HEK293 (cell line): ENCODE results near the gene TMEM150C.

ENCODE experiments used
- CTCF ChIA-PET: fragments of 350-600 bp; formaldehyde crosslinking; extraction: SDS; loops from one replicate; lab custom pipeline; 2021; ENCODE audit warnings: antibody characterized with exemption; lab: Yijun Ruan, JAX
- POLR2A ChIA-PET: fragments of 300-600 bp; formaldehyde crosslinking; extraction: SDS; loops from one replicate; lab custom pipeline; 2020; ENCODE audit warnings: antibody characterized with exemption, inconsistent platforms; lab: Yijun Ruan, JAX
- H3K27ac ChIP-seq: fragments of 200-500 bp; sonication (Bioruptor generic); 2 replicates; pipeline ENCODE4 v1.5.1; 2014; ENCODE audit warnings: low read depth, low read length, control low read depth, inconsistent platforms; ENCODE audit errors: extremely low read depth
- H3K36me3 ChIP-seq, 2 experiments: fragments of 200-500 bp in 1 of 2; sonication (Bioruptor generic) in 1 of 2; 1 replicate in 1 of 2; 2 replicates in 1 of 2; pipeline ENCODE4 v1.5.1; 2014 to 2017; ENCODE audit warnings: inconsistent platforms in 2 of 2, low read length in 2 of 2; ENCODE audit not compliant: control insufficient read depth in 2 of 2, insufficient read depth in 1 of 2
- H3K4me1 ChIP-seq: fragments of 200-500 bp; sonication (Bioruptor generic); 2 replicates; pipeline ENCODE4 v1.5.1; 2014; ENCODE audit warnings: mild to moderate bottlenecking, low read length, inconsistent platforms; ENCODE audit not compliant: control insufficient read depth, insufficient read depth
- H3K4me3 ChIP-seq: 2 replicates; pipeline ENCODE4 v1.5.1; 2011; ENCODE audit warnings: low read depth, mild to moderate bottlenecking, control low read depth, low read length, moderate library complexity
- H3K9me3 ChIP-seq: fragments of 200-500 bp; sonication (Bioruptor generic); 2 replicates; pipeline ENCODE4 v1.5.1; 2014; ENCODE audit warnings: low read depth, low read length, inconsistent platforms; ENCODE audit not compliant: control insufficient read depth, insufficient read depth
- EGR2 ChIP-seq: fragments of 450-650 bp; formaldehyde crosslinking; IDR thresholded peaks from 2 replicates; pipeline ENCODE4 v1.5.1; 2016; ENCODE audit warnings: low read depth, missing biosample characterization, missing genetic modification characterization
- HOXA7 ChIP-seq: sonication (generic); formaldehyde crosslinking; IDR thresholded peaks from 2 replicates; pipeline ENCODE4 v1.8.1; 2022; ENCODE audit warnings: missing genetic modification reagents, borderline replicate concordance
- KLF16 ChIP-seq: fragments of 450-650 bp; formaldehyde crosslinking; IDR thresholded peaks from 2 replicates; pipeline ENCODE4 v1.5.1; 2017; ENCODE audit warnings: missing biosample characterization, missing genetic modification characterization
- TRIM28 ChIP-seq: IDR thresholded peaks from 2 replicates; pipeline ENCODE4 v1.6.1; 2011; ENCODE audit warnings: low read length, control low read depth, borderline replicate concordance
- ZBTB8A ChIP-seq: fragments of 450-650 bp; formaldehyde crosslinking; IDR thresholded peaks from 2 replicates; pipeline ENCODE4 v1.5.1; 2016; ENCODE audit warnings: missing biosample characterization, missing genetic modification characterization
- ZFP3 ChIP-seq: fragments of 450-650 bp; formaldehyde crosslinking; IDR thresholded peaks from 2 replicates; pipeline ENCODE4 v1.5.1; 2016; ENCODE audit warnings: low read depth, missing biosample characterization, missing genetic modification characterization
- ZFP37 ChIP-seq: fragments of 450-650 bp; formaldehyde crosslinking; IDR thresholded peaks from 2 replicates; pipeline ENCODE4 v1.5.1; 2016; ENCODE audit warnings: missing biosample characterization, missing genetic modification characterization
- ZFP69B ChIP-seq: fragments of 450-650 bp; formaldehyde crosslinking; IDR thresholded peaks from 2 replicates; pipeline ENCODE4 v1.5.1; 2016; ENCODE audit warnings: missing biosample characterization, missing genetic modification characterization
- ZNF140 ChIP-seq: fragments of 450-650 bp; formaldehyde crosslinking; IDR thresholded peaks from 2 replicates; pipeline ENCODE4 v1.5.1; 2016; ENCODE audit warnings: missing biosample characterization, missing genetic modification characterization
- ZNF335 ChIP-seq: fragments of 450-650 bp; formaldehyde crosslinking; conservative IDR thresholded peaks from 2 replicates; pipeline ENCODE4 v1.5.1; 2016; ENCODE audit warnings: missing biosample characterization, missing genetic modification characterization
- ZNF341 ChIP-seq: fragments of 450-650 bp; formaldehyde crosslinking; IDR thresholded peaks from 2 replicates; pipeline ENCODE4; 2016; ENCODE audit warnings: low read depth, missing biosample characterization, missing genetic modification characterization
- ZNF350 ChIP-seq: fragments of 450-650 bp; formaldehyde crosslinking; IDR thresholded peaks from 2 replicates; pipeline ENCODE4 v1.5.0; 2017; ENCODE audit warnings: missing biosample characterization, mild to moderate bottlenecking, missing genetic modification characterization
- ZNF394 ChIP-seq: fragments of 450-650 bp; formaldehyde crosslinking; IDR thresholded peaks from 2 replicates; pipeline ENCODE4 v1.5.1; 2016; ENCODE audit warnings: missing biosample characterization, missing genetic modification characterization, mild to moderate bottlenecking, moderate library complexity, borderline replicate concordance
- ZNF398 ChIP-seq: fragments of 450-650 bp; formaldehyde crosslinking; IDR thresholded peaks from 2 replicates; pipeline ENCODE4 v1.5.1; 2017; ENCODE audit warnings: missing biosample characterization, missing genetic modification characterization
- ZNF423 ChIP-seq: fragments of 450-650 bp; formaldehyde crosslinking; IDR thresholded peaks from 2 replicates; pipeline ENCODE4 v1.5.1; 2016; ENCODE audit warnings: missing biosample characterization, missing genetic modification characterization
- ZNF433 ChIP-seq: fragments of 450-650 bp; formaldehyde crosslinking; IDR thresholded peaks from 2 replicates; pipeline ENCODE4 v1.5.1; 2016; ENCODE audit warnings: missing biosample characterization, missing genetic modification characterization, low read depth
- ZNF510 ChIP-seq: fragments of 450-650 bp; formaldehyde crosslinking; IDR thresholded peaks from 2 replicates; pipeline ENCODE4 v1.5.1; 2018; ENCODE audit warnings: mild to moderate bottlenecking, missing genetic modification characterization, missing biosample characterization; ENCODE audit not compliant: insufficient replicate concordance
- ZNF529 ChIP-seq: fragments of 450-650 bp; formaldehyde crosslinking; IDR thresholded peaks from 2 replicates; pipeline ENCODE4 v1.5.1; 2017; ENCODE audit warnings: missing genetic modification characterization, missing biosample characterization; ENCODE audit not compliant: insufficient replicate concordance
- ZNF530 ChIP-seq: fragments of 450-650 bp; formaldehyde crosslinking; IDR thresholded peaks from 2 replicates; pipeline ENCODE4 v1.5.1; 2016; ENCODE audit warnings: low read depth, missing biosample characterization, missing genetic modification characterization
- ZNF555 ChIP-seq: fragments of 450-650 bp; formaldehyde crosslinking; conservative IDR thresholded peaks from 2 replicates; pipeline ENCODE4 v1.5.1; 2017; ENCODE audit warnings: missing biosample characterization, mild to moderate bottlenecking, missing genetic modification characterization, inconsistent platforms
- ZNF660 ChIP-seq: fragments of 450-650 bp; IDR thresholded peaks from 2 replicates; pipeline ENCODE4 v1.5.1; 2018; ENCODE audit warnings: missing biosample characterization, mild to moderate bottlenecking, missing genetic modification characterization
- TF ChIP-seq, protein P1 (sequence below): fragments of 450-650 bp; formaldehyde crosslinking; IDR thresholded peaks from 2 replicates; pipeline ENCODE4 v1.5.1; 2016; ENCODE audit warnings: missing biosample characterization, missing genetic modification characterization
- TF ChIP-seq, protein P2 (sequence below): fragments of 450-650 bp; formaldehyde crosslinking; IDR thresholded peaks from 2 replicates; pipeline ENCODE4 v1.5.1; 2016; ENCODE audit warnings: missing biosample characterization, missing genetic modification characterization
- TF ChIP-seq, protein P3 (sequence below): fragments of 450-650 bp; formaldehyde crosslinking; IDR thresholded peaks from 2 replicates; pipeline ENCODE4 v1.5.1; 2016; ENCODE audit warnings: missing biosample characterization, missing genetic modification characterization

TMEM150C gene

GRCh38 chr4:82529322-82529721 is 32.5 kb downstream of the TMEM150C start:
- POLR2A ChIA-PET = no interaction called here
- H3K4me1 ChIP-seq = peaks cover 3% of the 10 kb centered on the region; the same call in 1 of the 2 replicates
- CTCF ChIA-PET = no interaction called here
- H3K9me3 ChIP-seq = no peaks in the 10 kb centered on the region
- no peak overlapping the region for H3K27ac ChIP-seq
- TF ChIP-seq ZNF335 (tag by site-specific recombination) (no peak), ZNF510 (tag by site-specific recombination) (no peak), HOXA7 (CRISPR knock-in tag) (no peak), ZNF660 (tag by site-specific recombination) (no peak), ZNF140 (no peak), ZNF423 (no peak), EGR2 (tag by site-specific recombination) (no peak), TRIM28 (no peak), ZNF398 (no peak), KLF16 (tag by site-specific recombination) (no peak), ZNF433 (tag by site-specific recombination) (no peak), ZNF530 (tag by site-specific recombination) (no peak), ZNF394 (tag by site-specific recombination) (no peak), ZFP37 (tag by site-specific recombination) (no peak), ZNF529 (tag by site-specific recombination) (no peak)
- TF ChIP-seq, protein P1, sequence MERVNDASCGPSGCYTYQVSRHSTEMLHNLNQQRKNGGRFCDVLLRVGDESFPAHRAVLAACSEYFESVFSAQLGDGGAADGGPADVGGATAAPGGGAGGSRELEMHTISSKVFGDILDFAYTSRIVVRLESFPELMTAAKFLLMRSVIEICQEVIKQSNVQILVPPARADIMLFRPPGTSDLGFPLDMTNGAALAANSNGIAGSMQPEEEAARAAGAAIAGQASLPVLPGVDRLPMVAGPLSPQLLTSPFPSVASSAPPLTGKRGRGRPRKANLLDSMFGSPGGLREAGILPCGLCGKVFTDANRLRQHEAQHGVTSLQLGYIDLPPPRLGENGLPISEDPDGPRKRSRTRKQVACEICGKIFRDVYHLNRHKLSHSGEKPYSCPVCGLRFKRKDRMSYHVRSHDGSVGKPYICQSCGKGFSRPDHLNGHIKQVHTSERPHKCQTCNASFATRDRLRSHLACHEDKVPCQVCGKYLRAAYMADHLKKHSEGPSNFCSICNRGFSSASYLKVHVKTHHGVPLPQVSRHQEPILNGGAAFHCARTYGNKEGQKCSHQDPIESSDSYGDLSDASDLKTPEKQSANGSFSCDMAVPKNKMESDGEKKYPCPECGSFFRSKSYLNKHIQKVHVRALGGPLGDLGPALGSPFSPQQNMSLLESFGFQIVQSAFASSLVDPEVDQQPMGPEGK (tag by site-specific recombination) = no peak
- TF ChIP-seq, protein P2, sequence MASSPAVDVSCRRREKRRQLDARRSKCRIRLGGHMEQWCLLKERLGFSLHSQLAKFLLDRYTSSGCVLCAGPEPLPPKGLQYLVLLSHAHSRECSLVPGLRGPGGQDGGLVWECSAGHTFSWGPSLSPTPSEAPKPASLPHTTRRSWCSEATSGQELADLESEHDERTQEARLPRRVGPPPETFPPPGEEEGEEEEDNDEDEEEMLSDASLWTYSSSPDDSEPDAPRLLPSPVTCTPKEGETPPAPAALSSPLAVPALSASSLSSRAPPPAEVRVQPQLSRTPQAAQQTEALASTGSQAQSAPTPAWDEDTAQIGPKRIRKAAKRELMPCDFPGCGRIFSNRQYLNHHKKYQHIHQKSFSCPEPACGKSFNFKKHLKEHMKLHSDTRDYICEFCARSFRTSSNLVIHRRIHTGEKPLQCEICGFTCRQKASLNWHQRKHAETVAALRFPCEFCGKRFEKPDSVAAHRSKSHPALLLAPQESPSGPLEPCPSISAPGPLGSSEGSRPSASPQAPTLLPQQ = no peak
- no peak overlapping the region for H3K4me3 ChIP-seq
- H3K36me3 ChIP-seq = no peaks in the 10 kb centered on the region

DNA sequence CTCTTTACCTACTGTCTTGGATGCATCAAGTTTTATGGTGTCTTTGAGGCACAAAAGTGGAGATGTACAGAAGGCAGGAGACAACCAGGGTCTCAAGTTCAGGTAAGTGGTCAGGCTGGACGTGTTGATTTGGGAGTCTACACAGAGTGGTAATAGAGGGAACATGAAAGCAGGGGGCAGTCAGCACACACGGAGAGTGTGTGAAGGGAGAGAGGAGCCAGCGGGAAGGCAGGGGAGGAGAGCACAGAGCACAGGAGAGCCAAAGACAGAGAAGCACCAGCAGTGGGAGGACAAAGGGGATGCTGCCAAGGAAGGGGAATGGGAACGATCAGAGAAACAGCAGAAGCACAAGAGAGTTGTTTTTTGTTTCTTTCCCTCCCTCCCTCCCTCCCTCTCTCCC is 32.9 kb downstream of the TMEM150C start:
- ChIA-PET CTCF (no interaction called here), POLR2A (no interaction called here)
- H3K4me3 ChIP-seq = no peak overlapping the region

GRCh38 chr4:82528074-82528473 is 33.7 kb downstream of the TMEM150C start:
- ChIA-PET CTCF (no interaction called here), POLR2A (no interaction called here)
- Histone ChIP-seq H3K4me1 (peaks cover 3% of the 10 kb centered on the region; the same call in 1 of the 2 replicates), H3K4me3 (no peak overlapping the region), H3K9me3 (no peaks in the 10 kb centered on the region), H3K36me3 (no peaks in the 10 kb centered on the region), H3K27ac (no peak overlapping the region)
- TF ChIP-seq, protein P3, sequence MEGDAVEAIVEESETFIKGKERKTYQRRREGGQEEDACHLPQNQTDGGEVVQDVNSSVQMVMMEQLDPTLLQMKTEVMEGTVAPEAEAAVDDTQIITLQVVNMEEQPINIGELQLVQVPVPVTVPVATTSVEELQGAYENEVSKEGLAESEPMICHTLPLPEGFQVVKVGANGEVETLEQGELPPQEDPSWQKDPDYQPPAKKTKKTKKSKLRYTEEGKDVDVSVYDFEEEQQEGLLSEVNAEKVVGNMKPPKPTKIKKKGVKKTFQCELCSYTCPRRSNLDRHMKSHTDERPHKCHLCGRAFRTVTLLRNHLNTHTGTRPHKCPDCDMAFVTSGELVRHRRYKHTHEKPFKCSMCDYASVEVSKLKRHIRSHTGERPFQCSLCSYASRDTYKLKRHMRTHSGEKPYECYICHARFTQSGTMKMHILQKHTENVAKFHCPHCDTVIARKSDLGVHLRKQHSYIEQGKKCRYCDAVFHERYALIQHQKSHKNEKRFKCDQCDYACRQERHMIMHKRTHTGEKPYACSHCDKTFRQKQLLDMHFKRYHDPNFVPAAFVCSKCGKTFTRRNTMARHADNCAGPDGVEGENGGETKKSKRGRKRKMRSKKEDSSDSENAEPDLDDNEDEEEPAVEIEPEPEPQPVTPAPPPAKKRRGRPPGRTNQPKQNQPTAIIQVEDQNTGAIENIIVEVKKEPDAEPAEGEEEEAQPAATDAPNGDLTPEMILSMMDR (tag by site-specific recombination) = no peak
- TF ChIP-seq KLF16 (tag by site-specific recombination) (no peak), ZFP69B (tag by site-specific recombination) (0 out of 2 replicates have a peak, but pooled peaks have one; percentile 11), ZBTB8A (tag by site-specific recombination) (no peak), ZNF555 (tag by site-specific recombination) (no peak), ZFP3 (tag by site-specific recombination) (no peak)

More for the DNA sequence above, 32.9 kb downstream of the TMEM150C start:
- TF ChIP-seq ZNF341 (tag by site-specific recombination) (peak; percentile 51), ZNF350 (tag by site-specific recombination) (no peak)
- TF ChIP-seq, all 188 proteins: peak for 1
- H3K27ac ChIP-seq = no peak overlapping the region
- no peaks in the 10 kb centered on the region for H3K9me3 ChIP-seq
- peaks cover 3% of the 10 kb centered on the region; the same call in 1 of the 2 replicates for H3K4me1 ChIP-seq
- H3K36me3 ChIP-seq = no peaks in the 10 kb centered on the region
